Fibroblast of mammary gland (primary cell): ENCODE data around the gene BNC2.

Experiments used
- DNase-seq: peaks from one replicate; pipeline ENCODE4 v3.0.0-alpha.2; 2010; ENCODE audit warnings: low read depth
- H3K4me3 ChIP-seq: 2 replicates; pipeline ENCODE4 v1.5.1; 2011; ENCODE audit warnings: low read depth, mild to moderate bottlenecking, low read length, moderate library complexity; ENCODE audit not compliant: control insufficient read depth
- TF ChIP-seq, protein P1 (sequence below): conservative IDR thresholded peaks from 2 replicates; pipeline ENCODE4 v1.5.1; 2011; ENCODE audit warnings: low read depth, low read length, inconsistent platforms; ENCODE audit not compliant: control insufficient read depth, insufficient read depth

The BNC2 gene

DNA sequence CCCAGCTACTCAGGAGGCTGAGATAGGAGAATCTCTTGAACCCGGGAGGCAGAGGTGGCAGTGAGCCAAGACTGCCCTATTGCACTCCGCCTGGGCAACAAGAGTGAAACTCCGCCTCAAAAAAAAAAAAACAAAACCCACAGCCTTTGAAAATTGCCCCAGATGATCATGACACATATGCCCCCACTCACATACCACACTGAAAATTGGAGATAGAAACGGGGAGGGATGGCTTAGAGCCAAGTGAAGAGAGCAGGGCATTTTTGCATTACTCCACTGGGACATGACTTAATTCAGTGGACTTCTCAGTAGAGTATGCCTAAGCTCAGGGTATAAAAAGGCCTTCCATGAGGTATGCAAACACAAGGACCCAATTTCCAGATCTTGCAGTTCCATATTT is 309.3 kb downstream of the BNC2 start:
- peak; percentile 44 for DNase-seq
- TF ChIP-seq, protein P1, sequence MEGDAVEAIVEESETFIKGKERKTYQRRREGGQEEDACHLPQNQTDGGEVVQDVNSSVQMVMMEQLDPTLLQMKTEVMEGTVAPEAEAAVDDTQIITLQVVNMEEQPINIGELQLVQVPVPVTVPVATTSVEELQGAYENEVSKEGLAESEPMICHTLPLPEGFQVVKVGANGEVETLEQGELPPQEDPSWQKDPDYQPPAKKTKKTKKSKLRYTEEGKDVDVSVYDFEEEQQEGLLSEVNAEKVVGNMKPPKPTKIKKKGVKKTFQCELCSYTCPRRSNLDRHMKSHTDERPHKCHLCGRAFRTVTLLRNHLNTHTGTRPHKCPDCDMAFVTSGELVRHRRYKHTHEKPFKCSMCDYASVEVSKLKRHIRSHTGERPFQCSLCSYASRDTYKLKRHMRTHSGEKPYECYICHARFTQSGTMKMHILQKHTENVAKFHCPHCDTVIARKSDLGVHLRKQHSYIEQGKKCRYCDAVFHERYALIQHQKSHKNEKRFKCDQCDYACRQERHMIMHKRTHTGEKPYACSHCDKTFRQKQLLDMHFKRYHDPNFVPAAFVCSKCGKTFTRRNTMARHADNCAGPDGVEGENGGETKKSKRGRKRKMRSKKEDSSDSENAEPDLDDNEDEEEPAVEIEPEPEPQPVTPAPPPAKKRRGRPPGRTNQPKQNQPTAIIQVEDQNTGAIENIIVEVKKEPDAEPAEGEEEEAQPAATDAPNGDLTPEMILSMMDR = no peak
- no peak overlapping the region for H3K4me3 ChIP-seq

DNA sequence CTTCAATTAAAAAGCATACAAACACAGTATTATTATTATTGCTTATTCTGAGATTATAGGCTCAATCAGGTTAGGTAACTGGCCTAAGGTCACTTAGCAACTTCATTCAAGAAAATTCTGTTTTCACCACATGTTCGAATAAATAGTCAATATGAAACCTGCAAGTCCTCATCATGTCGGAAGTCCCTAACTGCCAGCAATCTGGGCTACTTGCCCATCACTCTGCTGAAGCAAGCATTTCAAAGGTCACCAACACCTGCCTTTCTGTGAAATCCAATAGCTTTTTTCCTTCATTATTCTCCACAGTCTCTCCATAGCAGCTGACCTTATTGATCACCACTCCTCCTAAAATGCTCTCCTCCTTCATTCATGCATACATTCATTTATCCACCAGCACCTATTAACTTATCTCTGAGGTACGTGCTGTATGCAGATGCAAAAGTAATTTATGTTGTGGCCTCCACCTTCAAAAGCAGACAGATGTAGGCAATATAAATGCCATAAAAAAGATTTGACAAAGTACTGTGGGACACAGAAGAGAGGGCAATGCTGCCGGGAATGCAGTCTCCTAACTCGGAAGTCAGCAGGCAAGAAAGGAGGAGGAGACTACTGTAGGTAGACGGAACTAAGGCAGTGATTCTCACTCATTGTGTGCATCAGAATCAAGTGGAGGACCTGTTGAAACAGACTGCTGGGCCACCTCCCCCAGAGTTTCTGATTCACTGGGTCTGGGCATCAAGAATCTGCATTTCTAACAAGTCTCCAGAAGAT is 310.9 kb downstream of the BNC2 start:
- TF ChIP-seq, protein P1 = no peak
- H3K4me3 ChIP-seq = no peak overlapping the region
- DNase-seq = no peak

DNA sequence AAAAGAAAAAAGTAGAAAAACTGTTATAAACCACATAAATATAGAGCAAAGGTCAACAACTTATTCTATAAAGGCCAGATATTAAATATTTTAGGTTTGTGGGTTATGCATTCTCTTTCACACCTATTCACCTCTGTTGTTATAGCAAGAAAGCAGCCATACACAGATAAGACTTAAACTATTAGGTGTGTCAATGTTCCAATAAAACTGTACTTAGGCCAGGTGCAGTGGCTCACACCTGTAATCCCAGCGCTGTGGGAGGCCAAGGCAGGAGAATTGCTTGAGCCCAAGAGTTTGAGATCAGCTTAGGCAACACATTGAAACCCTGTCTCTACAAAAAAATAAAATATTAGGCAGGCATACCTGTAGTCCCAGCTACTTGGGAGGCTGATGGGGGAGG is 314.7 kb downstream of the BNC2 start:
- TF ChIP-seq, protein P1 = no peak
- no peak for DNase-seq
- H3K4me3 ChIP-seq = no peak overlapping the region

DNA sequence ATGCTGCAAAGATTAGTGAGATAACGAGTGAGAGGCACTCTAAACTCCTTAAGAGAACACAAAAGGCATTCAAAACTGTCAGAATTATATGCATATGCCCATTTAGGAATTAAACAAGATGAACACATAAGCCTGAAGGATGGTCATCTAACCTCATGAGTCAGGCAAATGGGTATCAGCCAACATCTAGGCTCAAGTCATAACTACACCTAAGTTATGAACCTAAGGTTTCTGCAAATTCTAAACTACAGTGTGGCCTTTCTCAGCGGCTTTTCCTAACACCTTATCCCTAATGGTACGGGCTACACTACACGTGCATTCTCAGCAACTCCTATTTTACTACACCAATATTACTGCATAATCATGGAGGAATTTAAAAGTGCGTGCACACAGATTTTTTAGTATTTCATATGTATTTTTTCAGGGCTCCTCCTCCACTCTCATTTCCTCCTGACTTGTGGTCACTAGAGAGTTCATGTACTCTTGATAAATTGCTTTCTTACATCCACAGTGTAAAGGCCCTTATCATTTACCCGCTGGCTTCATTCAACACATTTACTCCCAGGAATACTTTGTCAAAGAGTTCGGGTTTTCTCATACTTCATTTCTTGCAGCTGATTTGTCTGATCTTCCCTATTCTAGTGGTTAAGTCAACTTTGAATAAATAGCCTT is 316.5 kb downstream of the BNC2 start:
- H3K4me3 ChIP-seq = no peak overlapping the region
- peak; percentile 62 for DNase-seq
- TF ChIP-seq, protein P1 = no peak

DNA sequence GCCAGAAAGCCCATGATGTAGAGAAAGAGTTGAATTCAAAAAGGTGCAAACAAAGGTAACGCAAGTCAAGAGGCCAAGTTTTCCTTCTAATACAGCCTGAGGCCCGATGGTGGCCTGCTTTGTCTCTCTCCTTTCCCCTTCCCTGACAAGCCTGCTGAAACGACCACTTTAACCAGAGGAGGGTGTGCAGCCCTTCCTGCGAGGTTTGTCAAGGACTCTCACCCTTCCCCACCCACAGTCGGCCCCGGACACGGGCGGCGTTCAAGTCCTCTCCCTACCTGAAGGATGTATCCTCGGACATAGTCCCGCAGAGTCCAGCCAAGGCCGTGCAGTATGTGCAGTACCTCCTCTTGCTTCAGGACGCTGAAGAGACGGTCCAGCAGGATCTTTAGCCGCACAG is 318.2 kb downstream of the BNC2 start:
- no peak overlapping the region for H3K4me3 ChIP-seq
- TF ChIP-seq, protein P1 = no peak
- no peak for DNase-seq

DNA sequence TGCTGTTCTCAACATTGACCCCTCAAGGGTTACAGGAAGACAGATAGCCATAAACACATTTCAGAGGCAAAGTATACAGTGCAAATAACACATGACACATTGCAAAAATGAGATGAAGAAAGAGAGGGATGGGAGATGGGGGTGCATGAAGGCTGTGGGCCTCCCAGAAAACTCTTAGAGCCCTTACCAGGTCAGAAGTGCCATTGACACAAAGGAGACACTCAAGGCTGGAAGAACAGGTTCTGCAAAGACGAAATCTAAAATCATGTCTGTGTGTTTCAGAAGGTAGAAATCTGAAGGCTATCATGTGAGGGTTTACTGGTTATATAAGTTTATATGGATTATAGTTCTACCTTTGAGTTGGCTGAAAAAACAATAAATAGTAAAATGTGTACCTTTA is 318.8 kb downstream of the BNC2 start:
- H3K4me3 ChIP-seq = no peak overlapping the region
- TF ChIP-seq, protein P1 = no peak

More for the DNA sequence above, 318.8 kb downstream of the BNC2 start:
- no peak for DNase-seq
